Measurements from ENCODE around the gene HPS3. TPM values are rescaled to one million over a fixed set of nuclear protein-coding genes. Genes with fewer than 3 reads are reported as not detected.
A peak's percentile ranks its signal among the peaks of the same experiment; 100 is the strongest.

Gene HPS3
- total RNA-seq, 1 donor from 2014 or later = 32.3 TPM

- no peaks in the 10 kb centered on the region for H3F3A ChIP-seq (ENCODE audit: low read depth)
- H4K20me1 ChIP-seq (ENCODE audit: low read depth) = no peaks in the 10 kb centered on the region
- no peak overlapping the region for H3K27ac ChIP-seq
- peaks cover 14% of the 10 kb centered on the region for H3K36me3 Mint-ChIP-seq
- no peaks in the 10 kb centered on the region for H3K36me3 ChIP-seq
- H2AFZ ChIP-seq (replicated peaks) = no peak overlapping the region
- no peak overlapping the region for H3K9ac ChIP-seq
- H3K27me3 ChIP-seq = no peaks in the 10 kb centered on the region
- no peak overlapping the region for H3K4me3 Mint-ChIP-seq
- no peaks in the 10 kb centered on the region for H3K4me1 ChIP-seq
- H3K9me3 Mint-ChIP-seq = peaks cover 10% of the 10 kb centered on the region
- H3K4me3 ChIP-seq = no peak overlapping the region
- no peaks in the 10 kb centered on the region for H3K79me2 ChIP-seq (ENCODE audit: low read depth)
- no peaks in the 10 kb centered on the region for H3K27me3 Mint-ChIP-seq (ENCODE audit: insufficient read depth, low read depth)
- DNase-seq (ENCODE audit: low spot score) = no peak
- TF ChIP-seq EZH2 (IDR thresholded peaks at IDR 0.05) = no peak
- no peak for TF ChIP-seq EZH2phosphoT487 (IDR thresholded peaks at IDR 0.05)
- no peak for TF ChIP-seq CTCF (IDR thresholded peaks at IDR 0.05)
- no peak overlapping the region for H3K27ac Mint-ChIP-seq
- H3K4me1 Mint-ChIP-seq = peaks cover 9% of the 10 kb centered on the region
- no peaks in the 10 kb centered on the region for H3K9me3 ChIP-seq (ENCODE audit: low read depth)
- H3K4me2 ChIP-seq = no peak overlapping the region
Observed at GRCh38 chr3:149181182-149181581, 51.7 kb downstream of the HPS3 start.

DNA sequence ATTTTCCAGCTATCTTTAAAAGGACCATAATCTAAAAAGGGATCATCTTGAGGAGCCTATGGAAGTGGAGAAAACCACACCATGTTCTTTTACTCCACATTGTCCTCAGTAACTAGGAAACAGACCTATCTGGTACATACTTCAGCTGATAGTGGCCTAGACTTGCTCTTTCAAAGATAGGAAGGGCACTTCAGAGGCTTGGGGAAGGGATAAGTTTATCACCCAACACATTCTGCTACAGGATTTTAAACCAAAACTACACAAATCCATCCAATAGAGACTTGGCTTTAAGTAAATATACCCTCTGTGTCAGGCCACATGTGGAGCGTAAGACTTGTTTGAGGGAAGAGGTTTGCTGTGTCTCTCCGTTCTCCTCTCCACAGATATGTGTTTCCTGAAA lies 56.8 kb downstream of the HPS3 start:
- TF ChIP-seq EZH2 (IDR thresholded peaks at IDR 0.05) = no peak
- no peak for TF ChIP-seq EZH2phosphoT487 (IDR thresholded peaks at IDR 0.05)
- TF ChIP-seq CTCF (IDR thresholded peaks at IDR 0.05) = no peak
- Histone ChIP-seq H3K9ac (no peak overlapping the region), H4K20me1 (ENCODE audit: low read depth) (no peaks in the 10 kb centered on the region), H3K27ac (no peak overlapping the region), H2AFZ (replicated peaks) (no peak overlapping the region), H3K36me3 (no peaks in the 10 kb centered on the region), H3K4me2 (no peak overlapping the region), H3K9me3 (ENCODE audit: low read depth) (no peaks in the 10 kb centered on the region), H3F3A (ENCODE audit: low read depth) (no peaks in the 10 kb centered on the region), H3K4me3 (no peak overlapping the region), H3K27me3 (no peaks in the 10 kb centered on the region), H3K79me2 (ENCODE audit: low read depth) (no peaks in the 10 kb centered on the region), H3K4me1 (peaks cover under 1% of the 10 kb centered on the region)
- Mint-ChIP-seq H3K4me3 (no peak overlapping the region), H3K4me1 (peaks cover 24% of the 10 kb centered on the region), H3K36me3 (peaks cover 3% of the 10 kb centered on the region), H3K27me3 (ENCODE audit: insufficient read depth, low read depth) (no peaks in the 10 kb centered on the region), H3K27ac (peak overlapping the region; percentile 86), H3K9me3 (peaks cover 16% of the 10 kb centered on the region)
- no peak for DNase-seq (ENCODE audit: low spot score)

DNA sequence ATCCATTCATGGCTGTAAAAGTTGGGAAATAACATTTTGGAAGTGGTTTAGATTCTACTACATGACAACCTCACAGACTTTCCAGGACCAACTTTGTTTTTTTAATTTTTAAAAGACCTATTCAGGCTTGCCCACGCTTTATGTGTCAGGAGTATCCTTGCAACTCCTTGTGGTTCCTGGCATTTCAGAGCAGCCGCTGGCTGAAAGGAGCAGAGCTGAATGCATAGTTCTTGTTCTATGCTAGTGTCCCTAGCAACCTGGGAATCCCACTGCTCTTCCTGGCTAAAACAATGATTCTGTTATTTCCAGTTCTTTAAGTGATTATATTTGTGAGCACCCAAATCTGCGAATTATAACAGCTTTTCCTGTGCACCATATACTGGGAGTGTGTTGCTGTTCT lies 57.3 kb downstream of the HPS3 start:
- peaks cover 24% of the 10 kb centered on the region for H3K4me1 Mint-ChIP-seq
- Histone ChIP-seq H3F3A (ENCODE audit: low read depth) (no peaks in the 10 kb centered on the region), H3K4me3 (no peak overlapping the region), H4K20me1 (ENCODE audit: low read depth) (no peaks in the 10 kb centered on the region), H3K9me3 (ENCODE audit: low read depth) (no peaks in the 10 kb centered on the region), H3K27ac (no peak overlapping the region), H2AFZ (replicated peaks) (no peak overlapping the region), H3K36me3 (no peaks in the 10 kb centered on the region), H3K27me3 (no peaks in the 10 kb centered on the region), H3K9ac (no peak overlapping the region), H3K4me1 (peaks cover 5% of the 10 kb centered on the region), H3K79me2 (ENCODE audit: low read depth) (no peaks in the 10 kb centered on the region), H3K4me2 (no peak overlapping the region)
- no peak for TF ChIP-seq CTCF (IDR thresholded peaks at IDR 0.05)
- no peak for TF ChIP-seq EZH2 (IDR thresholded peaks at IDR 0.05)
- no peak for TF ChIP-seq EZH2phosphoT487 (IDR thresholded peaks at IDR 0.05)
- peak overlapping the region; percentile 86 for H3K27ac Mint-ChIP-seq
- H3K4me3 Mint-ChIP-seq = peak overlapping the region; percentile 25
- peak; percentile 7 for DNase-seq (ENCODE audit: low spot score)
- H3K36me3 Mint-ChIP-seq = peaks cover 3% of the 10 kb centered on the region
- H3K27me3 Mint-ChIP-seq (ENCODE audit: insufficient read depth, low read depth) = no peaks in the 10 kb centered on the region
- peaks cover 16% of the 10 kb centered on the region for H3K9me3 Mint-ChIP-seq
